ENCODE data around the gene MBNL1.
A peak's percentile ranks its signal among the peaks of the same experiment; 100 is the strongest.

The MBNL1 gene

DNA sequence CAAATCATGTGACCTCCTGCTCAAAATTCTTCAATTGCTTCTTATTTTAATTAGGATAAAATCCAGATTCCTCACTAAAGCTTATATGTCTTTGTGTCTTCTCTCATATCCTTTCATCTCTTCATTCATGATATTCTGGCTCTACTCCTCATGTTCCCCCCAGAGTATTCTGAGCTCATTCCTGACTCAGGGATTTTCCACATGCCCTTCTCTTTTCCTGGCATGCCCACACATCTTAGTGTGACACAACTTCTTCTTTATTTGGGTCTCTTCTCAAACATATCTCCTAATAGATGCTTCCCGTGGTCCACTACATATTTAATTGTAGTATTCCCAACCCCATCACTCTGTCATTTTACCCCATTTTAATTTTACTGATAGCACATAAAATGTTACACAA lies 15.2 kb upstream of the MBNL1 start:
- no peak for DNase-seq (ENCODE audit: low spot score)

DNA sequence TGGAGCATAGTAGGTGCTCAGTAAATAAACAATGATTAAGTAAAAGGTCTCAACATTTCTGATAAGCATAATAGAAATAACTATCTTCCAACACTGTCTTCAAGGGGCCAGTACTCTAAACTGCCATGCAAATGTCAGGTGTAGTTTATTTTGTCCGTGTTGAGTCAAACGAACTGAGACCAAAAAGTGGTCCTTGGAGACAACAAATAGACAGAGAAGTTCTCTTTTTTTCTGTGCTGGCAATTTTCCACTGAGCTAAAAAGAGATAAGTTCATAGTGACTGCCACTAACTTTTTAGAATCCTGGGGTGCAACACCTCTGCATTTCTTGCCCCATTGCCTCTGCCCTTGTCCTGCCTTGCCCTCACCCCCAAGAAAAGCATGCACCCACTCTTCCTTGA lies 14.7 kb upstream of the MBNL1 start:
- DNase-seq (ENCODE audit: low spot score), result no peak

DNA sequence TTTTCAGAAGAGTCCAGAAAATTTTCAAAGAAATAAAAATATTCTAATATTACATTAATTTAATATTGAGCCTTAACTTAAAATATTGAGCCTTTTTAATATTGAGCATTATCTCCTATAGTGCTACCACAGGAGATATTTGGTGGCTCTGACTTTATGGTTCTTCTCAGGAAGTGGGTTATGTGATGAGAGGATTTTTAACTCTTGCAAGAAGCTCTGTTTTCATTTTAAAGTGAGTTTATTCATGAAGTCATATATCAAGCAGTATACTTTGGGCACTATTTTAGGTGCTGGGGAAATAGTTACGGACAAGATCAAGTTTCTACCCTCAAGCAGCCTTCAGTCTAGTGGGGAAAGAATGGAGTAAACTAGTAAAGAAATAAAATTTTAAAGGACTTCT lies 13.4 kb upstream of the MBNL1 start:
- DNase-seq (ENCODE audit: low spot score), result no peak

DNA sequence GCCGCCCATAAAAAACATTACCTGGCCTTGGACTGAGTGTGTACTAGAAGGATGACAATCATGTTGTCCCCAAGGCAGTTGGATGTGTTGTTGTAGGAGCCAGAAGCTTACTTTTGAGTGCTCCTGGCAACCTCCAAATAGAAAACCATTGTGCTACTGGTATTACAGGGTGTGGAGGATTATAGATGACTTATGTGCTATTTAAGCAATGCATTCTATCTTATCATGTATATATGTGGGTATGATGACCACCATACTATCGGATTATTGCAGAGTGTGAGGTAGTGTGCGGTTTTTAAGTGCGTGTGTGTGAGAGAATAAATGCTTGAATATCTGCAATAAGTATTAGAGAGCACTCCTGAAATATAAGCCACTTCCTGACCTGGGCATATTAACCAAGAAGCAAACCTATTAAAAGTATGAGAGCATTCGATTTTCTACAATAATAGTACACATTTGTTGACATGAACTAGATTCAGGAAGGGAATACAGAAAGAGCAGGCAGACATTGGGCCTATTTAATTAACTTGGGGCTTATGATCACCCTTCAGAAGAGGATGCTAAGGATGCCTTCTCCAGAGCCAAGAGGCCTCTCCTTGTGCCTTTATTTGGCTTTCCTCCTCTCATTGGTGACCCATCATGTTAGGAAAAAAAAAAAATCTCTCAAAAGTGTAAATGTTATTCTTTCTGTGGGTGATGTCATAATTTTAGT lies 11.7 kb upstream of the MBNL1 start:
- no peak for DNase-seq (ENCODE audit: low spot score)

GRCh38 chr3:152257563-152258035 lies 11.1 kb upstream of the MBNL1 start:
- no peak for DNase-seq (ENCODE audit: low spot score)

DNA sequence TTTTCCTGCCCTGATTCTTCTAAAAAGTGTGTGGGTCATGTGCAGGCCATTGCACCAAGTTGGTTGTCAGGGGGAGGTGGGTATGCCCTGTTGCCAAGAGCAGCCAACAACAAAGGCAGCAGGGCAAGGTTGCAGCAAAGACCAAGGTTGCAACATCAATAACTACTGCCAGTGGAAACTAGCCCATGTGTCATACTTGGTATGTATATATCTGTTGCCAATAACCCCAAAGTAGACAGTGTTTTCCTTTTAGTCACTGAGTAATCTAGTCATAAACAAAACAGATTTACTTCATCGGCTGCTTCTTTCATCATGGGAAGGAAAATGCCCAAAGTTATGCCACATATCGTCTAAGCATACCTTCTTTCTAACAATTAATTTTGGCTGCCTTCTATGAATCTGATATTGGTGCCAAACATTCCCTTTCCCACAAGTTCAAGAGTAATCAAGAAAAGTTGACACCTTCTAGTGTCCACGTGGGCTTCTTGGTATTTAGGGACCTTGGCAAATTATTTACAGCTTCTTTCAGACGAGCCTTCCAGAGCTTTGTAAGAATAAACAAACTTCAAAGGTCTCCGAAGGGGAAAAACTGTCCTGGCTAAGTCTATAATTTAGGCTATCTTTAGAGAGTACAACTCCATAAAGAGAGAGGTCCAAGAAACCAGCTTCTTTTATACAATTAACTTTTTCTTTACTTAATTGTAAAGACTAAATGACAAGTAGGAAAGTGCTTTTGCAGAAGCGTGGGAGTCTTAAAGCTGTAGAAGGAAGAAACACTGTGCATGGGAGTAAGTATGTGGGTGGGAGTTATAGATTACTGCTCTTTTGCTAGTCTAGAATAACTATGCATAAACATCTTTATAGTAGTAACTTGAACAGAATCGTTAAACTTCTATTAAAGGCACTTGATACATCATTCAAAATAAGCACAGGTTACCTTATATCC lies 10.0 kb upstream of the MBNL1 start:
- DNase-seq (ENCODE audit: low spot score), result peak; percentile 50

DNA sequence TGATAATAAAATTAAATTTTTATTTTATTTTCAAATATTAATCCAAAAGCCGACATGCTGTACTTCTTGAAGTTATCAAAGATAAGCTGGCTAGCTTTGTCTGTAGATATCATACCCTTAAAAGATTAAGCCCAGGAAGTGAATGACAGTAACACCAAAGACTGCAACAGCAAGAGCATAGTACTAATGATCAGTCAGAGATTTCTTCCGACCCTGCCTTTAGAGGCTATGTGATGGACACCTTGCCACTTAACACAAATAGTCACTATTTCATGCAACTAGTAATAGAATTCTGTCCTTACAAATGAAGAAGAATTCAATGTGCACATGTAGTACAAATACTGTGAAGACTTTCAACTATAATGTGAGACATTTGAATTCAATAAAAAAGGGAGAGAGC lies 9.3 kb upstream of the MBNL1 start:
- no peak for DNase-seq (ENCODE audit: low spot score)

GRCh38 chr3:152260026-152260425 lies 8.7 kb upstream of the MBNL1 start:
- DNase-seq (ENCODE audit: low spot score), result no peak

DNA sequence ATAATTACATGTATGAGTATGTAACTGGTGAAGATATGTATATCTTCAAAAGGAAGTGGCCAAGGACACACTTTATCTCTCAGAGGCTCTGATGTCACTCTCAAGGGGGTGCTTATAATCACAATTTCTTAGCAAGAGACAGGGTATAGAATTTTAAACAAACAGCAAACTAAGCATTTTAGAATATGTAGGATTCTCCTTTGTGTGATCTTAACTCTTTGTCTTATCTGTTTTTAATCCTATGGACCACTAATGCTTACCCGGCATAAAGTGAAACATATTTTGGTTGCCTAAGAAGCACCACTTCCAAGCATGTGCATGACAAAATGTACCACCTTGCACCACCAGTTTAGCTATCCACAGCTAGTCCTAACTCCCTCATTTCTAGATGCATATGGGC lies 8.2 kb upstream of the MBNL1 start:
- DNase-seq (ENCODE audit: low spot score), result no peak

DNA sequence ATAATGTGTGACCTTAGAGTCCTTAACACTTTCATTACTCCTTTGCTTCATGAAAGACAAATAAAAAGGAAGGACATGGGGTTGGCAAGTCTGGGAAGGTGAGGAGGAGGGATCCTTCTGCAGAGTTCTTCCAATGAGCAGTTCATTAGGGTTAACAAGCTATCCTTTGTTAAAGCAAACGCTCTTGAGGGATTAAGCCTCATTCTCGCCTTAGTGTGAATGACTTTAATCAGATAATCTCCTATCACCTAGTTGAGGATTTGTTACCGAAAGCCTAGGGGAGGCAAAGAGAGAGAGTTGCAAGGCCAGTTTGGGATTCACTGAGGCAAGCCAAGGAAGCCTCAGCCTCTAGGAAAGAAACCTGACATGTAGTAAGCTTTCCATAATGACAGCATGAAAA lies 7.4 kb upstream of the MBNL1 start:
- no peak for DNase-seq (ENCODE audit: low spot score)

DNA sequence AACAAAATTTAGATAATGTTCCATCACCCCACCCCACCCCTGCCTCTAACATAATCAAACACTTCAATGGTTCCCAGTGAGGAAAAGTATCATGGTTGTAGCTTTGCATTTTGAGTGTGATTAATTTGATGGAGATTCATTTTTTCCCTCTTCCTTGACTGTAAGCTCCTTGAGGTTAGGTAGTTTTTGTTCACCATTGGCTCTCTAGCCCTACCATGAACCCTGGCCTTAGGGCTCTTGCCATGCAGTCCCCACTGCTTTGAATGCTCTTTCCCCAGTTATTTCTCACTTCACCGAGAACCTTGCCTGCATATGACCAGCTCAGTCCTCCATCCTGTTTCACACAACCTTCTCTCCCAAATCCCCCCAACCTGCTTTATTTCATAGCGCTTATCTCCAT lies 5.0 kb upstream of the MBNL1 start:
- DNase-seq (ENCODE audit: low spot score), result no peak

DNA sequence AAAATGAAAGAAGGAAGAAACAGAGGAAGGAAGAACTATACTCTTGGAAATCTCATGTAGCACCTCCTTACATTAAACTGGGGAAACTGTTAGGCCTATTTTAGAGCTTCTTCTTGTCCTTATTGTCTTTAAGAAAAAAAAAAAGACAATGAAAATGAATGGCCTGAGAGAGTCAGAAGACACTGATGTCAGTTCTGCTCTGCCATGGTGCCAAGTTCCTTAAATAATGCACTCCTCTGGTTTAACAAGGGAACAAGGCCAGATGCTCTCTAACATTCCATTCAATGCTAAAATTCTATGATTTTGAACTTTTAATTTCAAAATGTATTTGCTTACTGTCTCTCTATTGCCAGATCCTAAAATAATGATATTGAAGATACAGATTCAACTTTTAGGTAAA lies 4.4 kb upstream of the MBNL1 start:
- DNase-seq (ENCODE audit: low spot score), result no peak

DNA sequence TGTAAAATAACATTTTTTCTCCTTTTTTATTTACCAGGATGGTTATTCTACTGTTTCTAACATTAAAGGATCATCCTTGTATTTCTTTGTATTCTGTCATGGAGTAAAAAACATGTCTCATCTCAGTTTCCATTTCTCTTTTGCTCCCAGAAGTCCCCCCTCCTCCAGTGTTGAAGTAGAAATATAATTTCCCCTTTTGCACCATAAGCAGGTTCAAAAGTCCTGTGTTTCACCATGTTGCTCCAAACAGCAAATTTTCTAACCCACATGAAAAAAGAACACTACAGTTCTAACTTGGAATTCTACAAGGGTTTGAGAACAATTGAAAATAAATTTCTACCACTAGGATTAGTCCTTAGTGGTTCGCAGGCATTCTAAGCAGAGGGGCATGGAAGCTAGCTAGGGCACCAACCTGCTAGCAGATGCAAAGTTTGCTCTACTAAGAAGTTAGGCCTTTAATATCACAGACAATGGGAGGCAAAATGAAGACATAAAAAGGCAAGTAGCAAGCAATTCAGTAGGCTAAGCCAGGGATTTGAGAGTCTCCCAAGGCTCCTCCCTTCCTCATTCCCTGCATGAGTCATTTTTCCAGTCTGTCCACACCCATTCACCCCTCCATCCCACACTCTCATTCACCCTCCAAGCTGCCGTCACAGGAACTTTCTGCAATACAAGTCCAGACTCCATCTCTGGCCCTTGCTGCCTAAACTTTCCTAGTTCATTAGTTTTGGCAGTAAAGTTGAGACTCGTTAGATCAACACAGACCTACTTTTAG lies 2.3 kb upstream of the MBNL1 start:
- peak; percentile 81 for DNase-seq (ENCODE audit: low spot score)

GRCh38 chr3:152267831-152268554 lies 736 bp upstream of the MBNL1 start:
- no peak for DNase-seq (ENCODE audit: low spot score)

GRCh38 chr3:152269056-152269830 lies 514 bp downstream of the MBNL1 start:
- DNase-seq (ENCODE audit: low spot score), result peak; percentile 93

- peak; percentile 84 for DNase-seq (ENCODE audit: low spot score)
Measured at GRCh38 chr3:152269831-152270734, 1.4 kb downstream of the MBNL1 start.

DNA sequence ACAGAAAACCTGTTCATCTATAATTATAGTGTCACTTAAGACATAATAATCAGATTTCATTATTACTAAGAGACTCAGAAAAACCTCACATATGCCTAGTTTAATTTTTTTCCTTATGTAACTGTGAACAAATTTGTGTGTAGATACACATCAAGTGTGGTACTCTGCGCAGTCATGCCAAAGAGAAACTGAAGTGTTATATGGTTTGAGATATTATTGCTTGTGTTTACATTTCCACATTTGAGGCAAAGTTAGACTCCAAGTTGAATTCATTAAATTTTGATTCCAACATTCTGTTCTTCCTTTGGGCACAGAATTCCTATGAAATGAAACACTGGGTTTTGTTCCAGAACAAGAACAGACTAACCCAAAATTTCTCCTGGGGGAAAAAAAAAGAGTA lies 2.2 kb downstream of the MBNL1 start:
- no peak for DNase-seq (ENCODE audit: low spot score)

GRCh38 chr3:152271501-152272236 lies 2.9 kb downstream of the MBNL1 start:
- no peak for DNase-seq (ENCODE audit: low spot score)

DNA sequence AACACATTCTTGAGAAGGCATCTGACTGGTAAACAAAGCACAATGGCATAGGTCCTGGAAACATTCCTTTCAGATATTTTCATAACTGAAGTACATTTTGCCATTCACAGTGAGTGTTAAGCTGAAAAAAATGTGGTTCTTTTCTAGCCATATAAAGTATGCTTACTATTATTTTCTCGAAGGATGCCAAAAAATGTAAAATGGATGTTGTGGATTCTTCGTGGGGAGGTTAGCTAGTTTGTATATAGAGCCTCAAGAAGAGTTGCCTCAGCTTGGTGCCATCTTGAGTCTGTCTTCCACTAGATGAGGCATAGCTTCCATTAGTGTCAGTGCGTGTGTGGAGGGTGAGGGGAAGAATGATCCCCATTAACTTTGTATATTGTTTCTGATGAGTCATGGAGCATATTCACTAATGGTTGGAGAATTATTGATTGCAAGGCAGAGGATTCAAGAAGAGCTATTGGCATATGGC lies 4.1 kb downstream of the MBNL1 start:
- DNase-seq (ENCODE audit: low spot score), result no peak
